GM18867 (cell line): ENCODE data around the gene DAPK1.
"Not testable (repeated sequence)": the region's sequence is repeated elsewhere in the genome, so short reads cannot be mapped to it uniquely, and the experiment has no call there.

Experiments
- ATAC-seq: cut with Tn5 transposase; IDR thresholded peaks from one replicate; pipeline ENCODE4 v1.9.1; 2021; ENCODE audit warnings: mild to moderate bottlenecking, moderate library complexity; ENCODE audit not compliant: unreplicated experiment

The DAPK1 gene

GRCh38 chr9:87498046-87498810 lies 561 bp downstream of the DAPK1 start:
- ATAC-seq, result no peak

GRCh38 chr9:87498811-87499360 lies 1.2 kb downstream of the DAPK1 start:
- ATAC-seq, result no peak

GRCh38 chr9:87499424-87500017 lies 1.9 kb downstream of the DAPK1 start:
- peak; percentile 71 for ATAC-seq

- ATAC-seq, result peak; percentile 26
These were observed 3.0 kb downstream of the DAPK1 start for GRCh38 chr9:87500491-87501270.

- ATAC-seq, result not testable (repeated sequence)
These were observed 3.6 kb downstream of the DAPK1 start for GRCh38 chr9:87501271-87501656.

GRCh38 chr9:87501806-87502205 lies 4.1 kb downstream of the DAPK1 start:
- ATAC-seq, result no peak

- ATAC-seq, result no peak
These were observed 4.9 kb downstream of the DAPK1 start for GRCh38 chr9:87502391-87503221.

- ATAC-seq, result no peak
These were observed 5.8 kb downstream of the DAPK1 start for GRCh38 chr9:87503430-87503829.

GRCh38 chr9:87503927-87504326 lies 6.3 kb downstream of the DAPK1 start:
- ATAC-seq, result no peak

GRCh38 chr9:87504938-87505337 lies 7.3 kb downstream of the DAPK1 start:
- no peak for ATAC-seq

- ATAC-seq, result no peak
These were observed 8.4 kb downstream of the DAPK1 start for GRCh38 chr9:87505869-87506678.

- ATAC-seq, result no peak
These were observed 9.9 kb downstream of the DAPK1 start for GRCh38 chr9:87507576-87507975.

GRCh38 chr9:87510252-87510683 lies 12.6 kb downstream of the DAPK1 start:
- no peak for ATAC-seq

GRCh38 chr9:87512311-87512710 lies 14.6 kb downstream of the DAPK1 start:
- ATAC-seq, result no peak

- no peak for ATAC-seq
These were observed 15.5 kb downstream of the DAPK1 start for GRCh38 chr9:87513161-87513560.

GRCh38 chr9:87513880-87514535 lies 16.3 kb downstream of the DAPK1 start:
- ATAC-seq, result no peak

GRCh38 chr9:87515006-87515405 lies 17.3 kb downstream of the DAPK1 start:
- ATAC-seq, result no peak

- no peak for ATAC-seq
These were observed 18.0 kb downstream of the DAPK1 start for GRCh38 chr9:87515588-87516221.
